NCI-H2171 treated with DMSO at 0.1 percent for 48 hours (cell line): ENCODE measurements around the gene GNA15.

ENCODE experiments used
- DNase-seq: peaks from one replicate; lab custom pipeline; 2025; lab: John Stamatoyannopoulos, UW

The GNA15 gene

GRCh38 chr19:3208317-3209207 lies 72.7 kb downstream of the GNA15 start:
- no peak for DNase-seq

- DNase-seq: peak; percentile 28
Observed at GRCh38 chr19:3210347-3211017, 74.6 kb downstream of the GNA15 start.

GRCh38 chr19:3211191-3211590 lies 75.4 kb downstream of the GNA15 start:
- no peak for DNase-seq

GRCh38 chr19:3213159-3213558 lies 77.3 kb downstream of the GNA15 start:
- no peak for DNase-seq
